K562 (cell line): ENCODE results near the gene NEDD4. TPM values are rescaled to one million over a fixed set of nuclear protein-coding genes. Genes with fewer than 3 reads are reported as not detected.

Experiments
- ATAC-seq: fragments of 200-7000 bp; cut with Tn5 transposase; 3 replicates; pipeline ENCODE4 v1.9.1; 2020; ENCODE audit warnings: moderate library complexity
- BruUV-seq: library from RNA; stranded (reverse); fragments of 400-500 nt; replicated peaks from 2 replicates; lab custom pipeline; 2021; lab: Mats Ljungman, UMichigan
- CTCF ChIA-PET: fragments of 300-600 bp; formaldehyde crosslinking; extraction: SDS; loops from one replicate; lab custom pipeline; 2021; ENCODE audit warnings: low intra/inter-chr PET ratio; lab: Yijun Ruan, JAX
- POLR2A ChIA-PET: fragments of 300-600, 350-650 bp; sonication (Branson Sonifier 250); formaldehyde crosslinking; extraction: SDS; loops from one replicate; lab custom pipeline; 2021; ENCODE audit warnings: antibody characterized with exemption, inconsistent platforms; lab: Yijun Ruan, JAX
- DNase-seq, 4 experiments: peaks; one replicate each; pipeline versions ENCODE4 v3.0.0 to v3.0.0-alpha.2; 2011 to 2018; ENCODE audit warnings: low spot score in 3 of 4, mixed read lengths in 3 of 4; ENCODE audit errors: extremely low read depth in 1 of 4
- FAIRE-seq: peaks from 2 replicates; lab custom pipeline; 2011; peaks lifted over from hg19 to GRCh38; lab: Jason Lieb, UNC
- H2AFZ ChIP-seq: 2 replicates; pipeline ENCODE4 v1.6.0; 2011; ENCODE audit warnings: low read depth, low read length, control low read depth, inconsistent platforms
- H3K27ac ChIP-seq: fragments of 200-600 bp; 3 replicates; pipeline ENCODE4 v1.8.0; 2011; ENCODE audit warnings: low read depth, mild to moderate bottlenecking, control low read depth, inconsistent platforms, low read length, moderate library complexity, mixed read lengths; ENCODE audit errors: extremely low read depth
- H3K27me3 ChIP-seq, 2 experiments: fragments of 300-600 bp in 1 of 2; 2 replicates in 1 of 2; 3 replicates in 1 of 2; pipeline versions ENCODE4 v1.6.0 to v1.8.0; 2011; ENCODE audit warnings: inconsistent platforms in 2 of 2, low read length in 2 of 2, mild to moderate bottlenecking in 1 of 2, mixed read lengths in 1 of 2, moderate library complexity in 1 of 2; ENCODE audit not compliant: control insufficient read depth in 2 of 2, insufficient read depth in 2 of 2
- H3K36me3 ChIP-seq: fragments of 300-600 bp; 3 replicates; pipeline ENCODE4 v1.8.0; 2011; ENCODE audit warnings: mild to moderate bottlenecking, low read length, inconsistent platforms; ENCODE audit not compliant: control insufficient read depth, insufficient read depth
- H3K4me1 ChIP-seq, 2 experiments: fragments of 200-600 bp in 1 of 2; replicated peaks in 1 of 2; 2 replicates in 1 of 2; 3 replicates in 1 of 2; pipeline versions ENCODE4 v1.5.1 to v1.8.0; 2011; ENCODE audit warnings: inconsistent platforms in 2 of 2, low read length in 2 of 2, mild to moderate bottlenecking in 1 of 2, mixed read lengths in 1 of 2, moderate library complexity in 1 of 2; ENCODE audit not compliant: control insufficient read depth in 2 of 2, insufficient read depth in 2 of 2
- H3K4me2 ChIP-seq: 2 replicates; pipeline ENCODE4 v1.6.1; 2011; ENCODE audit warnings: low read length, control low read depth, inconsistent platforms, mixed read lengths; ENCODE audit not compliant: insufficient read depth
- H3K4me3 ChIP-seq: fragments of 200-600 bp; sonication (generic), shearing (Covaris generic); 2 replicates; pipeline ENCODE4 v1.5.1; 2016; ENCODE audit warnings: control low read depth, inconsistent platforms
- H3K79me2 ChIP-seq: fragments of 200-600 bp; 3 replicates; pipeline ENCODE4 v1.8.0; 2011; ENCODE audit warnings: low read length, inconsistent platforms; ENCODE audit not compliant: control insufficient read depth, insufficient read depth
- H3K9ac ChIP-seq, 2 experiments: 2 replicates each; pipeline versions ENCODE4 v1.6.0 to v1.6.1; 2011; ENCODE audit warnings: low read depth in 2 of 2, low read length in 2 of 2, control low read depth in 1 of 2, inconsistent platforms in 1 of 2, mild to moderate bottlenecking in 1 of 2, mixed read lengths in 1 of 2; ENCODE audit not compliant: insufficient read depth in 1 of 2
- H3K9me1 ChIP-seq: one replicate; pipeline ENCODE4 v1.6.0; 2011; ENCODE audit warnings: inconsistent platforms, mild to moderate bottlenecking, low read length, moderate library complexity; ENCODE audit not compliant: control insufficient read depth, insufficient read depth
- H3K9me3 ChIP-seq: replicated peaks from 2 replicates; pipeline ENCODE4 v1.5.1; 2011; ENCODE audit warnings: low read depth, low read length, inconsistent platforms; ENCODE audit not compliant: control insufficient read depth, insufficient read depth
- H4K20me1 ChIP-seq: replicated peaks from 2 replicates; pipeline ENCODE4 v1.6.1; 2011; ENCODE audit warnings: low read length, inconsistent platforms, mixed read lengths; ENCODE audit not compliant: control insufficient read depth, insufficient read depth
- BCL6 ChIP-seq: fragments of 250-450 bp; sonication (Bioruptor Pico); IDR thresholded peaks from 2 replicates; pipeline ENCODE4 v1.4.0; 2020
- CHD2 ChIP-seq: IDR thresholded peaks from 2 replicates; pipeline ENCODE4 v1.6.1; 2011; ENCODE audit warnings: low read depth, low read length
- HDAC8 ChIP-seq: fragments of 450-650 bp; IDR thresholded peaks from 2 replicates; pipeline ENCODE4 v1.6.1; 2016; ENCODE audit warnings: mild to moderate bottlenecking, missing genetic modification characterization, moderate library complexity, missing compliant biosample characterization
- LCOR ChIP-seq: sonication (generic); formaldehyde crosslinking; IDR thresholded peaks from 2 replicates; pipeline ENCODE4 v1.8.0; 2022; ENCODE audit warnings: mild to moderate bottlenecking, missing genetic modification reagents
- POU5F1 ChIP-seq: fragments of 150-350 bp; IDR thresholded peaks from 2 replicates; pipeline ENCODE4 v1.6.1; 2014; ENCODE audit warnings: borderline replicate concordance, low read length, low read depth, mild to moderate bottlenecking; ENCODE audit not compliant: partially characterized antibody
- SAP30 ChIP-seq: fragments of 200-600 bp; sonication (generic); IDR thresholded peaks from 2 replicates; pipeline ENCODE4 v1.6.1; 2012; ENCODE audit warnings: borderline replicate concordance, low read depth, mild to moderate bottlenecking, moderate library complexity, low read length, control low read depth, inconsistent platforms; ENCODE audit not compliant: insufficient read depth, poor library complexity, severe bottlenecking
- SRF ChIP-seq, 2 experiments: fragments of 250-450, 450-650 bp in 1 of 2; sonication (Bioruptor Pico) in 1 of 2; sonication (generic) in 1 of 2; formaldehyde crosslinking; IDR thresholded peaks; 2 replicates each; pipeline versions ENCODE4 v1.5.0 to v1.5.1; 2020 to 2022; ENCODE audit warnings: mild to moderate bottlenecking in 1 of 2, missing genetic modification reagents in 1 of 2
- TBP ChIP-seq: optimal IDR thresholded peaks from 2 replicates; pipeline ENCODE3; 2011; ENCODE audit warnings: low read depth, low read length, improper control_type of control experiment
- ZNF830 ChIP-seq: fragments of 250-450 bp; sonication (Bioruptor Pico); IDR thresholded peaks from 2 replicates; pipeline ENCODE4 v1.5.0; 2021; ENCODE audit warnings: mild to moderate bottlenecking
- WGBS: fragments of 100-300 bp; shearing (Covaris generic); methylation state at CpG from one replicate; pipeline ENCODE4 v1.1.6; 2016; ENCODE audit warnings: low coverage, mixed read lengths; ENCODE audit not compliant: insufficient coverage; ENCODE audit errors: missing lambda C conversion rate; 5-methylcytosine and 5-hydroxymethylcytosine counted together
- in situ Hi-C: fragments of 300-500 bp; cut with MboI; formaldehyde crosslinking; loops from 4 replicates; pipeline ENCODE4 v1.15.0; 2018; ENCODE audit warnings: inconsistent platforms, mixed read lengths
- intact Hi-C: fragments of 100-400 bp; cut with micrococcal nuclease; formaldehyde crosslinking; loops from 2 replicates; pipeline ENCODE4 v1.14.2; 2022
- polyA plus RNA-seq, 8 experiments: library from polyadenylated mRNA; depleted of rRNA in 4 of 8; stranded (reverse) in 5 of 8; unstranded in 3 of 8; fragments of >200 nt; fragmentation: Nextera tagmentation in 2 of 8; fragmentation: Illumina TruSeq in 1 of 8; extraction: Ambion mirVana in 2 of 8; extraction: Trizol in 1 of 8; gene quantifications; 2 replicates each; pipeline versions ENCODE4 v1.2.1 to v1.2.3, GENCODE V29; 2011 to 2014; ENCODE audit warnings: inconsistent platforms in 1 of 8, missing spikeins in 1 of 8
- total RNA-seq, 7 experiments: library from RNA; depleted of rRNA in 6 of 7; stranded (reverse); fragments of >200 nt in 6 of 7; fragmentation: Illumina TruSeq in 2 of 7; extraction: Trizol in 2 of 7; gene quantifications; 2 replicates each; pipeline versions ENCODE4 v1.2.1 to v1.2.3, GENCODE V29; 2011 to 2021; ENCODE audit warnings: low replicate concordance in 1 of 7
- TF ChIP-seq, protein P1 (sequence below): fragments of 250-450 bp; sonication (Bioruptor Pico); IDR thresholded peaks from 2 replicates; pipeline ENCODE4 v1.8.0; 2021; ENCODE audit warnings: borderline replicate concordance, mild to moderate bottlenecking, moderate library complexity; ENCODE audit not compliant: poor library complexity, severe bottlenecking
- TF ChIP-seq, protein P2 (sequence below): sonication (generic); formaldehyde crosslinking; IDR thresholded peaks from 2 replicates; pipeline ENCODE4 v1.8.0; 2022; ENCODE audit warnings: mild to moderate bottlenecking, missing genetic modification reagents, borderline replicate concordance

The NEDD4 gene
- total and polyA plus RNA-seq, 9 of the 15 experiments (the other 6 are each of a cell fraction or from before 2014, with no cell fraction given): 7.2 to 23.7 (median 17.3) TPM

DNA sequence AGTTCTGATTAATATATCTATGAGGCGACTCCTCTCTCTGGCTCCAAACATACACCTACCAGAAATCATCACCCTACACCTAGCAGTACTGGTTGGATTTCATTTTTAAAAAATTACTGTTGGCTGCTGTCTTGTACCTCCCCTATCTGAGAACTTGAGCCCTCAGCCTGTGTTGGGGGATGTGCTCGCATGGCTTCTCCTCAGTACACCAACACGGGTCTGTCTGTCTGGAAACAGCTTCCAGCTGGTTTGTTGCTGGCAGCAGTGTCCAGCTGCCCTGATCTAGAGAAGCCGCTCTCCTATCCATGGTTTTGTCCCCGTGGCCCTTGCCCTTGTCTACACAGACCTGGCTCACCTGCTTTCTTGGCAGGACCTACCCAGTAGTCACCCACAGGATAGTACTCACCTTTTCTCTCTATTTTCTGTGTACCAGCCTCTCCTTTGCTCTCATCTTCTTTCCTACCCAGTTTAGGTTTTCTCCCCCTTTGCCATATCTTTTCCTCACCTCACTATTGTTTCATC lies 43.2 kb upstream of the NEDD4 start:
- Histone ChIP-seq H3K36me3 (no peaks in the 10 kb centered on the region), H3K27ac (no peak overlapping the region), H3K4me3 (no peak overlapping the region), H4K20me1 (no peaks in the 10 kb centered on the region), H3K9me3 (no peaks in the 10 kb centered on the region), H3K4me2 (no peak overlapping the region), H3K9ac (no peak overlapping the region), H2AFZ (no peak overlapping the region), H3K27me3 (no peaks in the 10 kb centered on the region), H3K9me1 (no peaks in the 10 kb centered on the region), H3K79me2 (no peaks in the 10 kb centered on the region), H3K4me1 (peaks cover 0 to 16% of the 10 kb centered on the region in 2 experiments; a peak in 3 of 5 replicates)
- ATAC-seq: no peak
- in situ Hi-C loops: no loop called here
- intact Hi-C loops: no loop called here
- TF ChIP-seq CHD2 (no peak), HDAC8 (tag) (no peak), ZNF830 (CRISPR knock-in tag) (no peak)
- TF ChIP-seq, protein P1, sequence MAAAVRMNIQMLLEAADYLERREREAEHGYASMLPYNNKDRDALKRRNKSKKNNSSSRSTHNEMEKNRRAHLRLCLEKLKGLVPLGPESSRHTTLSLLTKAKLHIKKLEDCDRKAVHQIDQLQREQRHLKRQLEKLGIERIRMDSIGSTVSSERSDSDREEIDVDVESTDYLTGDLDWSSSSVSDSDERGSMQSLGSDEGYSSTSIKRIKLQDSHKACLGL (CRISPR knock-in tag): no peak
- POLR2A ChIA-PET: interaction anchor here (0.6 kb wide), 1 partner anchor 9 kb away, joined by 4 read pairs; no protein-coding TSS in a partner anchor
- no peak for FAIRE-seq
- DNase-seq: no peak
- no TSS peak for BruUV-seq
- CTCF ChIA-PET: no interaction called here
- 23% methylated on average over 5 of the region's 5 CpGs for WGBS

DNA sequence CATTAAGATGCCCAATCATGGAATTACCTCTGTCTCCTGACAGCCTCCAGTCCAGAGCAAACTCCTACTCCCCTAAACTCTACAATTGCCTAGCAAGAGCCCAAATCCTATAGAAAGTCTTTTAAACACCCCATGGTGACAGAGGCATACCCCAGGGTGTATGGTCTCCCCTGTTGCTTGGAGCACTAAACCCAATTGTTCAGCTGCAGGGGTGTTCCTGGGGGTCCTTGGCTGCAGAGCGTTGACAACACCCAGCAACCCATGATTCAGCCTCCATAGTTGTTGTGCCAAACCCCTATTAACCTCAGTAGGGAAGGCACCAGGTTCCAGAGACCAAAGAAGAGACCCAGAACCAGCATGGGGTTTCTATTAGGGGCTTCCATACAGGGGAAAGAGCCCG lies 41.8 kb upstream of the NEDD4 start:
- intact Hi-C loops: no loop called here
- Histone ChIP-seq H3K9me3 (no peaks in the 10 kb centered on the region), H4K20me1 (no peaks in the 10 kb centered on the region), H2AFZ (no peak overlapping the region), H3K4me3 (no peak overlapping the region), H3K36me3 (no peaks in the 10 kb centered on the region), H3K9me1 (no peaks in the 10 kb centered on the region), H3K79me2 (no peaks in the 10 kb centered on the region), H3K4me2 (no peak overlapping the region), H3K27ac (no peak overlapping the region), H3K27me3 (no peaks in the 10 kb centered on the region), H3K9ac (no peak overlapping the region), H3K4me1 (peaks cover 0 to 8% of the 10 kb centered on the region in 2 experiments; a peak in 3 of 5 replicates)
- POLR2A ChIA-PET: no interaction called here
- CTCF ChIA-PET: no interaction called here
- DNase-seq: no peak
- no peak for FAIRE-seq
- in situ Hi-C loops: no loop called here
- no TSS peak for BruUV-seq
- no peak for ATAC-seq
- WGBS: 9% methylated on average over 2 of the region's 2 CpGs
- TF ChIP-seq LCOR (CRISPR knock-in tag) (no peak), TBP (no peak), SAP30 (no peak), BCL6 (CRISPR knock-in tag) (no peak), POU5F1 (no peak), SRF (CRISPR knock-in tag; IDR thresholded peaks at IDR 0.05) (no peak)
- TF ChIP-seq, protein P2, sequence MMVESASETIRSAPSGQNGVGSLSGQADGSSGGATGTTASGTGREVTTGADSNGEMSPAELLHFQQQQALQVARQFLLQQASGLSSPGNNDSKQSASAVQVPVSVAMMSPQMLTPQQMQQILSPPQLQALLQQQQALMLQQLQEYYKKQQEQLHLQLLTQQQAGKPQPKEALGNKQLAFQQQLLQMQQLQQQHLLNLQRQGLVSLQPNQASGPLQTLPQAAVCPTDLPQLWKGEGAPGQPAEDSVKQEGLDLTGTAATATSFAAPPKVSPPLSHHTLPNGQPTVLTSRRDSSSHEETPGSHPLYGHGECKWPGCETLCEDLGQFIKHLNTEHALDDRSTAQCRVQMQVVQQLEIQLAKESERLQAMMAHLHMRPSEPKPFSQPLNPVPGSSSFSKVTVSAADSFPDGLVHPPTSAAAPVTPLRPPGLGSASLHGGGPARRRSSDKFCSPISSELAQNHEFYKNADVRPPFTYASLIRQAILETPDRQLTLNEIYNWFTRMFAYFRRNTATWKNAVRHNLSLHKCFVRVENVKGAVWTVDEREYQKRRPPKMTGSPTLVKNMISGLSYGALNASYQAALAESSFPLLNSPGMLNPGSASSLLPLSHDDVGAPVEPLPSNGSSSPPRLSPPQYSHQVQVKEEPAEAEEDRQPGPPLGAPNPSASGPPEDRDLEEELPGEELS: no peak
